Measurements from ENCODE around the gene C1orf87.

The C1orf87 gene

GRCh38 chr1:60073605-60074278 lies at the start of gene C1orf87:
C1orf87 (minus strand) TSS chr1:60073770; CDS start chr1:60072643, 1,127 bp downstream.
- DNase-seq: no peak

DNA sequence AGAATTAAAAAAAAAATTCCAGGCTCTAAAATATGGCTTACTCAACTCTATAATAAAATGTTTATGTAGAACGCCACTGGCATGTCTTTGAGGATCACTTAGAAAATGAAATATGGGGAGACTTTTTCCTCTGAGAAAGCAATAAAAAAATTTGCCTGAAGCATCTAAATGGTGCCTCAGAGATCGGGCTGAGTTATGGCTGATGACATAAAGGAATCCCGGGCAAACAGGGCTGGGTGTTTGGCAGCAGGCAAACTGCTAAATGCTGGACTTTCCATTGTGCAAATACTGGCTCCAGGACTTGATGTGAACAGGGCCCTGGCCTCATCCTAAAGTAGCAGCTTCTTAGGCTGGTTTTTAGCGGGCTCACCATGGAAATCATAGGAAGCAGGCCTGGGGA lies 44.5 kb upstream of the C1orf87 start:
- DNase-seq: no peak

- no peak for DNase-seq
Measured at GRCh38 chr1:60114745-60115318, 41.3 kb upstream of the C1orf87 start.

GRCh38 chr1:60113596-60113995 lies 40.0 kb upstream of the C1orf87 start:
- DNase-seq: no peak

DNA sequence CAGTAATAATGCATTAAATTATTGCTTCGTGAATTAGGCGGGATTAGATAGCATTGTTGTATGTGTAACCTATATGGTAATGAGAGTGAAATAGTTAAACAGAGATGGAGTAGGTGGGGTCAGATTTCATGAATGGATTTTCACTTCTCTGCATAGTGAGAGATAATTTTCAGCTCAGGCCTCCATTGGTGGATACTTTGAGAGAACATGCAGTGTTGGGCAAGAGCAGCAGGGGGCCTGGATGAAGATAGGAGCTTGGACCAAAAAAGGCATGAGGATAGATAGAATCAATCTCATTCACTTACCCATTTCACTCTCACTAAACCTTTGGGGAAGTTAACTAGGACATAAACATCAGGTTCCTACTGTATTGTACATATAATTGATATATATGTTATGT lies 39.5 kb upstream of the C1orf87 start:
- no peak for DNase-seq

DNA sequence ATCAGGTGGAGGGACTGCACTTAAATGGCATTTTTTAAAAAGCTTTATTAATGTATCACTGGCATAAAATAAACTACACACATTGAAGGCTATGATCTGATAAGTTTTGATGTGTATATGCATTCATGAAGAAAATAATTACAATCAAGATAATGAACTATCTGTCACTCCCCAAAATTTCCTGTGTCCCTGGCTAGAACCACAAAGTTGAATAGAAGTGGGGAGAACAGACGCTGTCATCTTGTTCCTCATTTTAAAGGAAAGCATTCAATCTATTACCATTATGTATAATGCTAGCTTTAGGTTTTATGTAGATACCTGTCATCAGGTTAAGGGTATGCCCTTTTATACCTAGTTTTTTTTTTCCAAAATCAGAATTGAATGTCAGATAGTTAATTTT lies 38.1 kb upstream of the C1orf87 start:
- DNase-seq: no peak

- no peak for DNase-seq
Measured at GRCh38 chr1:60111118-60111517, 37.5 kb upstream of the C1orf87 start.

- no peak for DNase-seq
Measured at GRCh38 chr1:60108196-60108595, 34.6 kb upstream of the C1orf87 start.

DNA sequence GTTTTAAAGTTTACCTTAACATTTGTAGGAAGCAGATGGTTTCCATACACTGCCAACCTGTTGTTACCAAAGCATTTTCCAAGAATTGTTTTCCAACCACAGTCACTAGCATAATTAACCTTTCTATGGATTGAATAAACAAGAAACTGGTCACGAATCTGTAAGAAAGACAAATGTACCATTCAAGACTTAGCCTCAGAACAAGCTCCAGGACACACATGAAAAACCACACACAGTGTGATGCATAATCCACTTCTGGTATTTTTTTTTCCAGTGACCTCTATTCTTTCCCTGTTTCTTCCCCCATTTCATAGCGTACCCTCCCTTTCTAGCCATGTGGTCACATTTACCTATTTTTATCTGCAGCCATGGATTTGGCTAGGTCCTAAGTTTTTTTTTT lies 29.6 kb upstream of the C1orf87 start:
- DNase-seq: no peak

DNA sequence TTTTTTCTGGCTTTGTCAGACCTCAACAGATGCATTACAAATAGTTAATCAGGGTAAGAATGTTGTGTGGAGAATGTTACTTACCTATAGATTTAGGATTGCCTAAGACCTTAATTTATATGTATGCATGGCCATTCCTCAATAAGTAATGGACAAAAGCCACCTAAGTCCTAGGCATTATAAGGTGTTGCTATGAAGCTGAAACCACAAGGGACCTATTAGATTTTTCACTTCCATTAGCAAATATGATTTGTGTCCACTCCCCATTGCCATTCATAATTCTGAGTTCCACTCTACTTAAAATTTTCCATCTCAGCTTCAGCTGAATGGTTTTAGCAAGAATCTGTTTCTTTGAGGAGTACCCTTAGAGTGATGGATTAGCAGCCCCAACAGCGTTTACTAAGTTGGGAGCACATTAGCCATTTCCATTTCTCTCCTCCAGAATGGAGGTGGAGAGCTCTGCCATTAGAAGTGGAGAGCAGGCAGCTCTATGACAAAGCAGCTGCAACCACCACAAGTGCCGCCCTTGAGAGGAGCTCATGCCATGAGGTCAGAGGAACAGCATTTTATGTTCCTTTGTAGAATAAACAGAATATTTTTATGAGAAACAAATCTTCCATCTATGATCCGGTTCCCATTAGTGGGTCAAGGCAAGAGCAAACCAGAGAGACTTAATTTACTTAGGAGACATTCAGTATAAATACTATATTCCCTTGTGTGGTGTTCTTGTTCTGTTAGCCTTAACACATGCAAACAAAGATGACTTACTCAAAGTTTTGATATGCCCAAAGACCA lies 28.9 kb upstream of the C1orf87 start:
- no peak for DNase-seq

DNA sequence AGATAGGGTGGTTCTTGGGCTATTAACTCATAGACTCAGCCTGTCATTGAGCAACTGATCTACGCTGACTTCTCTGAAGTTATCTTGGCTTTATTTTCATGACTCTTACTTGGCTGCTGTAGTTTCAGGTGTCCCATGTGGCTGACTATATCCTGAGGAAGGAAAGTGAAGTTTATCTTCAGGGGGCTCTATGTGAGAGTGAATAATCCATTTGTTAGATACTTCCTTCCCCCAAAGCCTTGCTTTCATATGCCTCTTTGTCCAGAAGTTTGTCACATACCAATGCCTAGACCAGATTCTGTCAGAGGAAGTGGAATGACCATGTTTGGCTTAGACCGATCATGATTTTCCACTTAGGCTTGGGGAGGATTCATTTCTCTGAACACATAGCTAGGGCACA lies 27.9 kb upstream of the C1orf87 start:
- no peak for DNase-seq

DNA sequence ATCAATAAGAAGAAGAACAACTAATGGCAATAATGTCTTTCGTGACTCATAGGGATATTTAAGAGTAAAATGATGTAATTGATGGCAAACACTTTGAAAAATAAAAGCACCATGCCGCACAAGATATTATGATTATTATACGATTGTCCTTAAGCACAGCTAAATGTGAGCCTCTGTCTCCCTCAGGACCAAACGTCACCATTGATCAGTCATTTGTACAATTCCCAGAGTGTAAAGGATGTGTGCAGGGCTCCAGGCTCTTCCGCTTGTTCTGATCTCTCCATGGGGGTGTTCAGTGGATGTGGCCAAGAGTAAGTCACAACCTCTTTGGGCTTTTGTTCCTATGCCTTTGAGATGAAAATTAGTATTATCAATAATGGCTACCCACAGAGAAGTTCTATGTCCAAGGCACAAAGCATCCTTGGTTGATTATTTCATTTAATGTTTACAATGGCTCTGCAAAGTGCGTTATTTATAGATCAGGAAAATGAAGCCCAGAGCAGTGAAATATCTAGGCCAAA lies 17.7 kb upstream of the C1orf87 start:
- no peak for DNase-seq

- DNase-seq: no peak
Measured at GRCh38 chr1:60090655-60091054, 17.1 kb upstream of the C1orf87 start.

DNA sequence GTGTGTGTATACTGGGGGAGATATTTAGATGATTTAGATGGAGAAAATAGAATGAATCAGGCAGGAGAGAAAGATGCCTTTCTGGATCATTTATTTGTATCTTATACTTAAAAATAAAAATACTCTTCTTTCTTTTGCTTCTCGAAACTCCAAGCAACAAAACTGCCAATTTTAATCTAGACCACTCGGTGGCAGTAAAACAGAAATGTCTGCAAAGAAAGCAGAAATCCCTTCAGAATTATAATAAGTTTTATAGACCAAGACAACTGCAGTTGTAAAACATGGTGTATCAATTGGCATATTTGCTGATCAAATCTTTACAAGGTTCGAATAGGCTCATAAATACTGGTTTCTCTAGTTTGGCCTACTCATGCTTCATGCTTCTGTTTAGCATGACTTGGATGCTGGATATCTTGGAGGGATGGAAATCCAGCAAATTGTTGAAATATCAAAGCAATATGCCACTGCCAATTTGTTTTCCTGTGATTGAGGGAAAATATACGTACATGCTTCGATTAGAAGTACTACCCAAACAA lies 15.1 kb upstream of the C1orf87 start:
- no peak for DNase-seq

DNA sequence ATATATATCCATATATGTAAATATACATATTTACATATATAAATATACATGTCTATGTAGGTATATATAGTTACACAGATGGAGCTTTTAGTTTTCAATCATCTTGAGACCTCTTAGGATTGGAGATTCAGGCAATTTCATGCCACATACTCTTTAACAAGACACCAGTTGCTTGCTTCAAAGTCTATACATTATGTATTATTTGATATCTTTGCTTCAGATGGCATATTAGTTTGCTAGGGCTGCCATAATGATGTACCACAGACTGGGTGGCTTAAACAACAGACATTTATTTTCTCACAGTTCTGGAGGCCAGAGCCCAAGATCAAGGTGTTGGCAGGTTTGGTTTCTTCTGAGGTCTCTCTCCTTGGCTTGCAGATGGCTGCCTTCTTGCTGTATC lies 14.1 kb upstream of the C1orf87 start:
- no peak for DNase-seq

DNA sequence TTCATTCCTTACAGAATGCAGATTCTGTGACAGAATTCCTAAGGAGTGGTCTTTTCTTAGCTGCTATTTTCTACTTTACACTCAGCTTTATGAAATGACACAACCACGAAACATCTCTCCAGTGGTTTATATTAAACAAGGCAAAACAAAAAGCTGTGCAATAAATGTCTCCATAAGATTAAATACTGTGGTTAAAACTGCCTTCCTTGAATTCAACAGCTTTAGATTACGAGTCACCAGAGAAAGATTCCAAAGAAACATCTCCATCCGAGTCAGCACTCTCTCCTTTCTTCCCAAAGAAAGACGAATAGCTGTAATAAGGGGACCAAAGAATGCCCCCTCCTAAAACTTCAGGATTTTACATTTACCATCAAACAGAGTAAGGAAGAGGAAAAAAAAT lies 4.6 kb upstream of the C1orf87 start:
- DNase-seq: no peak

GRCh38 chr1:60071296-60071695 lies 2.3 kb downstream of the C1orf87 start:
- no peak for DNase-seq

DNA sequence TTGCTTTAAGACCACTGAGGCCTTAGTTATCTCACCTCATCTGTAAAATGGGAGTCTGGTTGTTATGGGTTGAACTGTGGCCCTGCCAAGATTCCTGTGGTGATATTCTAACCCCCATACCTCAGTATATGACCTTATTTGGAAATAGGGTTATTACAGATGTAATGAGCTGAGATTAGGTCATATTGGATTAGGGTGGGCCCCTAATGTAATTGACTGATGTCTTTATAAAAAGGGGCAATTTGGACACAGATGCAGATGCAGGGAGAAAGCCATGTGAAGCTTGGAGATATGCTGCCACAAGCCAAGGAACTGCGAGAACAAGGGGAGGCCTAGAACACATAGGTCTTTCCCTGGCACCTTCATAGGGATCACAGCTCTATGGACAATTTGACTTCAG lies 3.9 kb downstream of the C1orf87 start:
- no peak for DNase-seq

GRCh38 chr1:60068393-60069045 lies 5.1 kb downstream of the C1orf87 start:
- DNase-seq: no peak

DNA sequence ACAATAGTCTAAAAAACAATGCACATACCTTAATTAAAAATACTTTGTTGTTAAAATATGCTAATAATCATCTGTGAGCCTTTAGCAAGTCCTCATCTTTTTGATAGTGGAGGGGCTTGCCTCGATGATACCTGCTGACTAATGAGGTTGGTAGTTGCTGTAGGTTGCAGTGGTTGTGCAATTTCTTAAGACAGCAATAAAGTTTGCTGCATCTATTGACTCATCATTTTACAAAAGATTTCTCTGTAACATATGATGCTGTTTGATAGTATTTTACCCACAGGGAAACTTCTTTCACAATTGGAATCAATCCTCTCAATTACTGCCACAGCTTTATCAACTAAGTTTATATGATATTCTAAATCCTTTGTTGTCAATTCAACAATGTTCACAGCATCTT lies 7.6 kb downstream of the C1orf87 start:
- DNase-seq: no peak

DNA sequence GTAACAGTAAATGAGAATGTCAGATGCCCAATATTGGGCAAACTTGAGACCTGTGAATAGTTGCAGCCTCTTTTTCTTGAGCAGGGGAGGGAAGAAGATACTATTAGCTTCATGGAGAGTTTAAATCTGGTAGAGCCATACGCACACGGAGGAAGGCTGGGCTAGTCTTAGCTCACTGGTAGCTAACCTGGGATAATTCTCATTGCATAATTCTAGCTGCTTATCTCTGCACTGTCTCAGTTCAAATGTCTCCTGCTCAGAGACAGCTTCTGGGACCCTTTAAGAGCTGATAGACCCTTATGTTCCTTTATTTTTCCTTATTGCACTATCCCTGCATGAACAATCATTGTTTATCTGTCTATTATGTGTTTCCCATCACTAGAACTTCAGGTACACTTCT lies 8.4 kb downstream of the C1orf87 start:
- DNase-seq: no peak

DNA sequence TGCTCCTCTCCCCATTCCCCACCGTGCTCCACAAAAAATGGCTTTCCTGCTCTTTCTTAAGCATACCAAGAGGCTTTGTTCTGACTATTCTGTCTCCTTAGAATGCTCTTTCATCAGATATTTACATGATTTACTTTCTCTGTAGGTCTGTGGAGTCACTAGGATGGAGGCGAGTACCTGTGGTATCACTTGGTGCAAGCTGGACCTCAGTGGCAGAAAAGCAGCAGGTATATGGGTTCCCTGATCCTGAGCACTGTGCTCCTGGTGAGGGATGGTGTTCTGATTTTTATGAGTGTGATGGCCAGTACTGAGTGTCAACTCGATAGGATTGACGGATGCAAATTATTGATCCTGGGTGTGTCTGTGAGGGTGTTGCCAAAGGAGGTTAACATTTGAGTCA lies 10.0 kb downstream of the C1orf87 start:
- no peak for DNase-seq

- DNase-seq: no peak
Measured at GRCh38 chr1:60059468-60059867, 14.1 kb downstream of the C1orf87 start.

Data from CD4-positive, alpha-beta T cell treated with Interleukin-6 for 4 hours (primary cell).